NCI-H510A (cell line): Measurements from ENCODE around the gene KRAS.
A peak's percentile ranks its signal among the peaks of the same experiment; 100 is the strongest.

Experiments
- DNase-seq: peaks from one replicate; lab custom pipeline; 2025; lab: John Stamatoyannopoulos, UW

Gene KRAS

GRCh38 chr12:25256005-25256404 is 5.3 kb upstream of the KRAS start:
- no peak for DNase-seq

GRCh38 chr12:25254271-25254880 is 3.6 kb upstream of the KRAS start:
- no peak for DNase-seq

GRCh38 chr12:25253371-25254068 is 2.8 kb upstream of the KRAS start:
- DNase-seq, result no peak

GRCh38 chr12:25252946-25253345 is 2.2 kb upstream of the KRAS start:
- no peak for DNase-seq

GRCh38 chr12:25251769-25252168 is 1.0 kb upstream of the KRAS start:
- no peak for DNase-seq

- peak; percentile 38 for DNase-seq
Observed at GRCh38 chr12:25249931-25250738, 594 bp downstream of the KRAS start.

- DNase-seq, result no peak
Observed at GRCh38 chr12:25248732-25249131, 2.0 kb downstream of the KRAS start.

GRCh38 chr12:25248137-25248536 is 2.6 kb downstream of the KRAS start:
- no peak for DNase-seq

GRCh38 chr12:25245491-25245890 is 5.2 kb downstream of the KRAS start:
- no peak for DNase-seq

GRCh38 chr12:25243680-25243990 is 7.1 kb downstream of the KRAS start:
- no peak for DNase-seq

- no peak for DNase-seq
Observed at GRCh38 chr12:25242981-25243679, 7.6 kb downstream of the KRAS start.

GRCh38 chr12:25241167-25242020 is 9.3 kb downstream of the KRAS start:
- no peak for DNase-seq

- no peak for DNase-seq
Observed at GRCh38 chr12:25236626-25237025, 14.1 kb downstream of the KRAS start.

GRCh38 chr12:25236190-25236589 is 14.5 kb downstream of the KRAS start:
- no peak for DNase-seq

GRCh38 chr12:25213338-25213737 is 37.4 kb downstream of the KRAS start:
- DNase-seq, result no peak

- DNase-seq, result no peak
Observed at GRCh38 chr12:25208554-25208953, 42.2 kb downstream of the KRAS start.

- DNase-seq, result no peak
Observed at GRCh38 chr12:25207846-25208245, 42.9 kb downstream of the KRAS start.

- no peak for DNase-seq
Observed at GRCh38 chr12:25207411-25207810, 43.3 kb downstream of the KRAS start.

GRCh38 chr12:25202137-25202536 is 48.6 kb downstream of the KRAS start:
- no peak for DNase-seq

GRCh38 chr12:25200703-25201102 is 50.0 kb downstream of the KRAS start:
- DNase-seq, result no peak

GRCh38 chr12:25197608-25198007 is 53.1 kb downstream of the KRAS start:
- DNase-seq, result no peak
